GM12878 (cell line): Measurements from ENCODE around the gene GRIK4. TPM values are rescaled to one million over a fixed set of nuclear protein-coding genes. Genes with fewer than 3 reads are reported as not detected.

ENCODE experiments used
- ATAC-seq: fragments of 200-7000 bp; cut with Tn5 transposase; 3 replicates; pipeline ENCODE4 v1.9.1; 2020; ENCODE audit warnings: mild to moderate bottlenecking, moderate library complexity
- BruUV-seq: library from RNA; stranded (reverse); fragments of 400-500 nt; replicated peaks from 2 replicates; lab custom pipeline; 2021; lab: Mats Ljungman, UMichigan
- CTCF ChIA-PET: fragments of 300-600 bp; sonication (Branson Sonifier 250); formaldehyde crosslinking; extraction: SDS; loops from one replicate; lab custom pipeline; 2021; ENCODE audit warnings: inconsistent platforms; lab: Yijun Ruan, JAX
- POLR2A ChIA-PET: fragments of 350-600 bp; formaldehyde crosslinking; extraction: SDS; loops from one replicate; lab custom pipeline; 2021; ENCODE audit warnings: inconsistent platforms; lab: Charles Lee
- RAD21 ChIA-PET: fragments of 300-600 bp; sonication (Branson Sonifier 250); formaldehyde crosslinking; loops from one replicate; lab custom pipeline; 2023; ENCODE audit warnings: antibody characterized with exemption; ENCODE audit not compliant: unreplicated experiment; lab: Charles Lee
- SMC1A ChIA-PET: fragments of 300-600 bp; sonication (Branson Sonifier 250); formaldehyde crosslinking; loops from one replicate; lab custom pipeline; 2023; ENCODE audit not compliant: unreplicated experiment, uncharacterized antibody; lab: Charles Lee
- DNase-seq: peaks from one replicate; pipeline ENCODE4 v3.0.0-alpha.2; 2011; ENCODE audit warnings: low read depth, low spot score
- FAIRE-seq: peaks from 3 replicates; lab custom pipeline; 2011; peaks lifted over from hg19 to GRCh38; lab: Jason Lieb, UNC
- H2AFZ ChIP-seq: 2 replicates; pipeline ENCODE4 v1.6.0; 2011; ENCODE audit warnings: low read depth, low read length, control low read depth; ENCODE audit not compliant: control insufficient read depth
- H3K27ac ChIP-seq: 2 replicates; pipeline ENCODE4 v1.5.1; 2011; ENCODE audit warnings: control low read depth; ENCODE audit not compliant: control insufficient read depth, insufficient read depth
- H3K27me3 ChIP-seq, 2 experiments: replicated peaks in 1 of 2; 2 replicates each; pipeline versions ENCODE4 v1.6.0 to v1.6.1; 2011; ENCODE audit warnings: low read length in 1 of 2; ENCODE audit not compliant: control insufficient read depth in 2 of 2, insufficient read depth in 2 of 2
- H3K36me3 ChIP-seq, 2 experiments: 2 replicates each; pipeline ENCODE4 v1.5.1; 2011; ENCODE audit warnings: low read length in 1 of 2; ENCODE audit not compliant: control insufficient read depth in 2 of 2, insufficient read depth in 2 of 2
- H3K4me1 ChIP-seq: 2 replicates; pipeline ENCODE4 v1.6.1; 2011; ENCODE audit warnings: mild to moderate bottlenecking, low read length, moderate library complexity, mixed read lengths; ENCODE audit not compliant: control insufficient read depth, insufficient read depth
- H3K4me2 ChIP-seq: 2 replicates; pipeline ENCODE4 v1.6.0; 2011; ENCODE audit warnings: control low read depth; ENCODE audit not compliant: control insufficient read depth, insufficient read depth
- H3K4me3 ChIP-seq: fragments of 200-600 bp; sonication (generic); 2 replicates; pipeline ENCODE4 v1.5.1; 2016
- H3K79me2 ChIP-seq: 2 replicates; pipeline ENCODE4 v1.6.0; 2011; ENCODE audit warnings: low read length; ENCODE audit not compliant: control insufficient read depth, insufficient read depth
- H3K9ac ChIP-seq: 2 replicates; pipeline ENCODE4 v1.8.0; 2011; ENCODE audit warnings: low read length, control low read depth, mixed read lengths; ENCODE audit not compliant: control insufficient read depth, insufficient read depth
- H3K9me3 ChIP-seq: replicated peaks from 3 replicates; pipeline ENCODE4 v1.5.1; 2011; ENCODE audit warnings: mild to moderate bottlenecking, low read length; ENCODE audit not compliant: control insufficient read depth, insufficient read depth
- H4K20me1 ChIP-seq: 2 replicates; pipeline ENCODE4 v1.6.0; 2011; ENCODE audit not compliant: control insufficient read depth, insufficient read depth
- HDAC2 ChIP-seq: fragments of 200-600 bp; sonication (generic); IDR thresholded peaks from 2 replicates; pipeline ENCODE4 v1.6.1; 2017
- IKZF2 ChIP-seq, 2 experiments: fragments of 450-650 bp; IDR thresholded peaks; 2 replicates each; pipeline ENCODE4 v1.6.1; 2017; ENCODE audit warnings: mild to moderate bottlenecking in 2 of 2, moderate library complexity in 2 of 2
- NR2C1 ChIP-seq: fragments of 450-650 bp; IDR thresholded peaks from 2 replicates; pipeline ENCODE4 v1.6.1; 2017; ENCODE audit warnings: antibody characterized with exemption, mild to moderate bottlenecking, moderate library complexity
- STAT3 ChIP-seq: IDR thresholded peaks from 2 replicates; pipeline ENCODE4 v1.6.1; 2011; ENCODE audit warnings: low read depth, low read length, improper control_type of control experiment
- WGBS: methylation state at CpG from one replicate; pipeline ENCODE4 v1.1.6; 2016; ENCODE audit warnings: low lambda C conversion rate; ENCODE audit not compliant: insufficient replicate concordance, insufficient coverage; ENCODE audit errors: missing lambda C conversion rate; 5-methylcytosine and 5-hydroxymethylcytosine counted together
- in situ Hi-C: fragments of 300-500 bp; cut with MboI; formaldehyde crosslinking; loops from 9 replicates; pipeline ENCODE4 v1.14.3; 2018; ENCODE audit warnings: mixed read lengths
- intact Hi-C: fragments of 100-400 bp; cut with micrococcal nuclease; formaldehyde crosslinking; loops from one replicate; pipeline ENCODE4 v1.14.2; 2022; ENCODE audit not compliant: unreplicated experiment
- polyA plus RNA-seq, 11 experiments: library from polyadenylated mRNA; depleted of rRNA in 4 of 11; unstranded in 6 of 11; stranded (reverse) in 5 of 11; fragments of >200 nt; fragmentation: Nextera tagmentation in 4 of 11; fragmentation: Illumina TruSeq in 1 of 11; extraction: Ambion mirVana in 4 of 11; extraction: Trizol in 1 of 11; gene quantifications; 1 replicate in 1 of 11; 2 replicates in 10 of 11; pipeline versions ENCODE4 v1.2.1 to v1.2.3, GENCODE V29; 2011 to 2016; ENCODE audit warnings: inconsistent platforms in 2 of 11, missing spikeins in 2 of 11, low read depth in 1 of 11
- total RNA-seq, 4 experiments: library from RNA; depleted of rRNA in 3 of 4; stranded (reverse); fragments of >200 nt in 3 of 4; fragmentation: Illumina TruSeq in 1 of 4; extraction: Trizol in 1 of 4; gene quantifications; 2 replicates each; pipeline versions ENCODE4 v1.2.1 to v1.2.3, GENCODE V29; 2013 to 2021
- TF ChIP-seq, protein P1 (sequence below): fragments of 450-650 bp; IDR thresholded peaks from 2 replicates; pipeline ENCODE4 v1.6.1; 2017; ENCODE audit warnings: mild to moderate bottlenecking, moderate library complexity
- TF ChIP-seq, protein P2 (sequence below): IDR thresholded peaks from 2 replicates; pipeline ENCODE4 v1.6.1; 2012; ENCODE audit warnings: mild to moderate bottlenecking, low read depth, low read length

GRIK4 gene
- total and polyA plus RNA-seq, 10 of the 15 experiments (the other 5 are each of a cell fraction or from before 2014, with no cell fraction given): 0.33 to 3.6 (median 0.72) TPM

DNA sequence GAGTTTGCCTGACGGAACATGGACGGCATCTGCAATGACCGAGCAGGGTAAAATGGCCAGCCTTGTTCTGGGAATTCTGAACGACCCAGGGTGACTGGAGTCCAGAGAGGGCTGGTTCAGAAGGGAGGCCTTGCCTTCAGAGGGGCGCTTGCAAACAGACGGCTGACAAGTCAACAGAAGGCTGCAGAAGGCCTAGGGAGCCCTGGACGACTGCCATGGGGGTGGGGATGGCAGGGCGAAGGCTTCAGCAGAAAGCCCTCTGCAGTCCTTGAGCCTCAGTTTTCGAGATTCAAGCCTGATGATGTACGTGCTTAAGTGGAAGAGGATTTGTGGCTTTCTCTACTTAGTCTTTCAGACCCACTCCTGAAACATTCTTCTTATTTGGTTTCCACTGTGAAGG lies 395.2 kb downstream of the GRIK4 start:
- no TSS peak for BruUV-seq
- POLR2A ChIA-PET: no interaction called here
- Histone ChIP-seq H2AFZ (no peak overlapping the region), H3K9me3 (no peaks in the 10 kb centered on the region; the same call in 2 of the 3 replicates), H4K20me1 (no peaks in the 10 kb centered on the region), H3K27me3 (no peaks in the 10 kb centered on the region; a peak in 1 of 4 replicates), H3K9ac (no peak overlapping the region), H3K27ac (no peak overlapping the region), H3K4me1 (no peaks in the 10 kb centered on the region), H3K36me3 (no peaks in the 10 kb centered on the region), H3K79me2 (no peaks in the 10 kb centered on the region), H3K4me2 (no peak overlapping the region), H3K4me3 (no peak overlapping the region)
- SMC1A ChIA-PET: no interaction called here
- DNase-seq (no peak), ATAC-seq (no peak), FAIRE-seq (no peak)
- TF ChIP-seq, protein P1, sequence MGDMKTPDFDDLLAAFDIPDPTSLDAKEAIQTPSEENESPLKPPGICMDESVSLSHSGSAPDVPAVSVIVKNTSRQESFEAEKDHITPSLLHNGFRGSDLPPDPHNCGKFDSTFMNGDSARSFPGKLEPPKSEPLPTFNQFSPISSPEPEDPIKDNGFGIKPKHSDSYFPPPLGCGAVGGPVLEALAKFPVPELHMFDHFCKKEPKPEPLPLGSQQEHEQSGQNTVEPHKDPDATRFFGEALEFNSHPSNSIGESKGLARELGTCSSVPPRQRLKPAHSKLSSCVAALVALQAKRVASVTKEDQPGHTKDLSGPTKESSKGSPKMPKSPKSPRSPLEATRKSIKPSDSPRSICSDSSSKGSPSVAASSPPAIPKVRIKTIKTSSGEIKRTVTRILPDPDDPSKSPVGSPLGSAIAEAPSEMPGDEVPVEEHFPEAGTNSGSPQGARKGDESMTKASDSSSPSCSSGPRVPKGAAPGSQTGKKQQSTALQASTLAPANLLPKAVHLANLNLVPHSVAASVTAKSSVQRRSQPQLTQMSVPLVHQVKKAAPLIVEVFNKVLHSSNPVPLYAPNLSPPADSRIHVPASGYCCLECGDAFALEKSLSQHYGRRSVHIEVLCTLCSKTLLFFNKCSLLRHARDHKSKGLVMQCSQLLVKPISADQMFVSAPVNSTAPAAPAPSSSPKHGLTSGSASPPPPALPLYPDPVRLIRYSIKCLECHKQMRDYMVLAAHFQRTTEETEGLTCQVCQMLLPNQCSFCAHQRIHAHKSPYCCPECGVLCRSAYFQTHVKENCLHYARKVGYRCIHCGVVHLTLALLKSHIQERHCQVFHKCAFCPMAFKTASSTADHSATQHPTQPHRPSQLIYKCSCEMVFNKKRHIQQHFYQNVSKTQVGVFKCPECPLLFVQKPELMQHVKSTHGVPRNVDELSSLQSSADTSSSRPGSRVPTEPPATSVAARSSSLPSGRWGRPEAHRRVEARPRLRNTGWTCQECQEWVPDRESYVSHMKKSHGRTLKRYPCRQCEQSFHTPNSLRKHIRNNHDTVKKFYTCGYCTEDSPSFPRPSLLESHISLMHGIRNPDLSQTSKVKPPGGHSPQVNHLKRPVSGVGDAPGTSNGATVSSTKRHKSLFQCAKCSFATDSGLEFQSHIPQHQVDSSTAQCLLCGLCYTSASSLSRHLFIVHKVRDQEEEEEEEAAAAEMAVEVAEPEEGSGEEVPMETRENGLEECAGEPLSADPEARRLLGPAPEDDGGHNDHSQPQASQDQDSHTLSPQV: no peak
- TF ChIP-seq, protein P2, sequence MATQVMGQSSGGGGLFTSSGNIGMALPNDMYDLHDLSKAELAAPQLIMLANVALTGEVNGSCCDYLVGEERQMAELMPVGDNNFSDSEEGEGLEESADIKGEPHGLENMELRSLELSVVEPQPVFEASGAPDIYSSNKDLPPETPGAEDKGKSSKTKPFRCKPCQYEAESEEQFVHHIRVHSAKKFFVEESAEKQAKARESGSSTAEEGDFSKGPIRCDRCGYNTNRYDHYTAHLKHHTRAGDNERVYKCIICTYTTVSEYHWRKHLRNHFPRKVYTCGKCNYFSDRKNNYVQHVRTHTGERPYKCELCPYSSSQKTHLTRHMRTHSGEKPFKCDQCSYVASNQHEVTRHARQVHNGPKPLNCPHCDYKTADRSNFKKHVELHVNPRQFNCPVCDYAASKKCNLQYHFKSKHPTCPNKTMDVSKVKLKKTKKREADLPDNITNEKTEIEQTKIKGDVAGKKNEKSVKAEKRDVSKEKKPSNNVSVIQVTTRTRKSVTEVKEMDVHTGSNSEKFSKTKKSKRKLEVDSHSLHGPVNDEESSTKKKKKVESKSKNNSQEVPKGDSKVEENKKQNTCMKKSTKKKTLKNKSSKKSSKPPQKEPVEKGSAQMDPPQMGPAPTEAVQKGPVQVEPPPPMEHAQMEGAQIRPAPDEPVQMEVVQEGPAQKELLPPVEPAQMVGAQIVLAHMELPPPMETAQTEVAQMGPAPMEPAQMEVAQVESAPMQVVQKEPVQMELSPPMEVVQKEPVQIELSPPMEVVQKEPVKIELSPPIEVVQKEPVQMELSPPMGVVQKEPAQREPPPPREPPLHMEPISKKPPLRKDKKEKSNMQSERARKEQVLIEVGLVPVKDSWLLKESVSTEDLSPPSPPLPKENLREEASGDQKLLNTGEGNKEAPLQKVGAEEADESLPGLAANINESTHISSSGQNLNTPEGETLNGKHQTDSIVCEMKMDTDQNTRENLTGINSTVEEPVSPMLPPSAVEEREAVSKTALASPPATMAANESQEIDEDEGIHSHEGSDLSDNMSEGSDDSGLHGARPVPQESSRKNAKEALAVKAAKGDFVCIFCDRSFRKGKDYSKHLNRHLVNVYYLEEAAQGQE: no peak
- TF ChIP-seq IKZF2 (IDR thresholded peaks at IDR 0.05) (no peak), HDAC2 (no peak), NR2C1 (no peak), STAT3 (no peak)
- WGBS: 35% methylated on average over 10 of the region's 10 CpGs
- intact Hi-C loops (no loop called here), in situ Hi-C loops (no loop called here)
- RAD21 ChIA-PET: no interaction called here
- CTCF ChIA-PET: no interaction called here
